HL-60/S4 treated with retinoic acid at 250 ng/mL for 4 days and 3 days (cell line): ENCODE measurements around the gene CNKSR3.

Source experiments
- in situ Hi-C: fragments of 300-500 bp; cut with MboI; formaldehyde crosslinking; loops from 2 replicates; pipeline ENCODE4 v1.7.0; 2022; ENCODE audit warnings: low sequenced_read_pairs

Gene CNKSR3

GRCh38 chr6:154390034-154390433, 120.5 kb downstream of the CNKSR3 start:
- in situ Hi-C loops, result no loop called here

DNA sequence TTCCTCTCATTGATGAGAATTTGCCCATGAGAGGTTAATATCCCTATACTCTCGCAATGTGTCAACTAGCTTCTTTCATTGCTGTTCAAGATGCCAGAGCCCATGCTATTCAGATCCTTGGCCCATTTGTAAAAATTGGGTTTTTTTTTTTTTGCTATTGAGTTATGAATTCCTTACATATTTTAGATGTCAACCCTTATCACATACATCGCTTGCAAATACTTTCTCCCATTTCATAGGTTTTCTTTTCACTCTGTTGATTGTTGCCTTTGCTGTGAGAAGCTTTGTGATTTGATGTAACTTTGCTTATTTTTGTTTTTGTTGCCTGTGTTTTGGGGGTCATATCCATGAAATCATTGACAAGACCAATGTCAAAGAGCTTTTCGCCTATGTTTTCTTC, 121.7 kb downstream of the CNKSR3 start:
- in situ Hi-C loops, result no loop called here

DNA sequence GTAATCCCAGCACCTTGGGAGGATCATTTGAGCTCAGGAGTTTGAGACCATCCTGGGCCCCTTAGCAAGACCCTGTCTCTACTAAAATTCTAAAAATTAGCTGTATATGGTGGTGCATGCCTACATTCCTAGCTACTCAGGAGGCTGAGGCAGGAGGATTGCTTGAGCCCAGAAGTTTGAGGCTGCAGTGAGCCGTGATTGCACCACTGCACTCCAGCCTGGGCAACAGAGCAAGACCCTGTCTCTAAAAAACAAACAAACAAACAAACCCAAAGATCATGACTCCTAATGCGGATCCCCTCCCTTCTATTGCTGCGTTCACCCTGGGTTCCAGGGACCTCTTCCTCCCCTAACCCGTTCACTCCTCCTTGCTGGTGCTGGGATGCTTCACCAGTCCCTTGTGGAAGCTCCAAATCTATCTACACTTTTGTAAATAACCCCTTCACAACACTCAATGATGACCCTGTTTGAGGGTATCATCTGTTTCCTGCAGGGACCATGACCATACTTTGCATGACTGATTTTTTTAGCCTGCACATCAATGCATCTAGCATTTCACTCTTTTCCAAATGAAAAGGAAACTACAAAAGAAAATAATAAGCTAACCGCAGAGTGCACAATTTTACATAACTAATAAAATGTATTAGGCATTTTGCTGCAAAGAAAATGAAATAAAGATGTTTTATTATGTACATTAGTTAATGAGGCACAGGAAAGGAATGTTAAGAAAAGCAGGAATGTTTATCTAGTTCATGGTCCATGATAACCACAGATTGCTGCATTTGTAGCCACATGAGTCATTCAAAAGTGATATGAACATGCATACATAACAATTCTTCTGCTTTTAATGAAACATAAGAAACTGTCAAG, 123.4 kb downstream of the CNKSR3 start:
- in situ Hi-C loops, result no loop called here

DNA sequence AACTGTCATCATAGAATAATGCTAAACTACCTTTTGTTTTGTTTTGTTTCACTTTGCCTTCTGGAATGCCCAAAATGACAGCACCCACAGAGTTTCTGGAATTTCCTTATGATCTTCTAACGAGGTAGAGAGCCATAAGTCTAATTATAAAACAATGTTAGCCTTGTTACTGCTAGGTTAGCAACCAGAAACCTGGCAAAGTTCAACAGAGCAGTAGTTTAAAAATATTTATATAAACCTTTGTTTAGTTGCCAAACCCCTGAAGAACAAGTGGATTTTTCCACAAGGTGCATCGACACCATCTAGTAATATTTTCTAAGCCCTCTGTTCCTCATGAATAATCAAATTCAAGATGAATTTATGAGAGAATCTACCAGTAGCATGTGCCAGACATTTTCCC, 126.3 kb downstream of the CNKSR3 start:
- in situ Hi-C loops, result no loop called here

GRCh38 chr6:154383273-154383672, 127.2 kb downstream of the CNKSR3 start:
- in situ Hi-C loops, result no loop called here

GRCh38 chr6:154382740-154383139, 127.7 kb downstream of the CNKSR3 start:
- in situ Hi-C loops, result no loop called here

DNA sequence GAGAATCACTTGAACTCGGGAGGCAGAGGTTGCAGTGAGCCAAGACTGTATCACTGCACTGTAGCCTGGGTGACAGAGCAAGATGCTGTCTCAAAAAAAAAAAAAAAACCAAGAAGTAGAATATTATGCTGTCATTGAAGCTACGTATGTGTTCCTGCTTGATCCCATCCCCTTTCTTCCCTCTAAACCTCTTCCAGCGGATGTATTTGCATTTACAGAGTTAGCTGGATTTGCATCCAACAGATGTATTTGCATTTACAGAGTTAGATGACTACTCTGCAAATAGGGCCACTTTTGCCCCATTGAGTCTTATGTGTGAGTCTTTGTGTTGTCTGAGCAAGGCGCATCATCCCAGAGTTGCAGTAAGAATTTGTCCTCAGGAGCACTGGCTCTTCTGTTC, 128.9 kb downstream of the CNKSR3 start:
- in situ Hi-C loops, result no loop called here

DNA sequence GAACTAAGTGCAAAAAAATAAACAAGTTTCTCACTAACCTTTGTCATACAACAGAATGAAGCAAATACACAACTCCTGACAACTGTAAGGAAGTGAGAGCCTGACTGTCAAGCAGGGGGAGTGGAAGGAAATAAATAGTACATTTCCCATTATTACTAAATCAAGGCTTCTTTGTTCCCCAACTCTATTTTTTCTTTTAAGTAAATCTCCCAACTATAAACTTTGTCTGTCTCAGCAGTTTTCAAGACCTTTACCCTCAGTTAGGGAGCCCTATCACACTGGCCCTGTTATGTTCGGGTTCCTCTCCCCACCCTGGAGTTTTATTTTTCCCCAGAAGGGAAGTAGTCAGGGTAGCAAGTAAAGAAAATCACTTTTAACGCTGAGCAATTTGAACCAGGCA, 129.7 kb downstream of the CNKSR3 start:
- in situ Hi-C loops, result no loop called here

DNA sequence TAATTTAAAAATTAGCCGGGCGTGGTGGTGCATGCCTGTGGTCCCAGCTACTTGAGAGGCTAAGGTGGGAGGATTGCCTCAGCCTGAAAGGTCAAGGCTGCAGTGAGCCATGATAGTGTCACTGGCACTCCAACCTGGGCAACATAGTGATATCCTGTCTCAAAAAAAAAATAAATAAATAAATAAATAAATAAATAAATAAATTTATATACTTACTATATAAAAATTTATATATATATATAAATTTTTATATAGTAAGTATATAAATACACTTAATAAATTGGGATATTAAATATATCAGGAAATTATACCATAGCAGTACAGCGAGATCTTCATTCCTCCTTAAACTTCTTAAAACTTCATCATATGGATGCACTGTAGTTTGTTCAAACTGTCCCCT, 130.9 kb downstream of the CNKSR3 start:
- in situ Hi-C loops, result no loop called here

- in situ Hi-C loops, result no loop called here
Observed at GRCh38 chr6:154378518-154378917, 132.0 kb downstream of the CNKSR3 start.

DNA sequence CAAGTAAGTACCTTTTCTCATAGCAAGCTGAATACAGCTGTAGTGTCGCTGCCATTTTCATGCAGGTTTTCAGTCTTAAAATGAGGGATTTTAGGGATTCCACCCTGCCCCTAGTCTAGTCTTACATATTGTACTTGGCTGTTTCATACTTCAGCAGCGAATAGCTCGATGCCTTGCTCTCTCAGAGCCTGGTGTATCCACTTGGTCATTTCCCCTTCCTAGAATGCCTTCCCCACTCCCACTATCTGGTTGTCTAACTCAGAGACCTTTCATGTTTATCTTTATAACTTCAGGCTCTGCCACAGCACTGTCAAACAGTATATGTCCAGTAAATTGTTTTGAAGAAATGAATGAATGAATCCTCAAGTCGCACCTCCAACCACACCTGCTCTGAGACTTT, 132.8 kb downstream of the CNKSR3 start:
- in situ Hi-C loops, result no loop called here

GRCh38 chr6:154373971-154374370, 136.5 kb downstream of the CNKSR3 start:
- in situ Hi-C loops, result no loop called here

DNA sequence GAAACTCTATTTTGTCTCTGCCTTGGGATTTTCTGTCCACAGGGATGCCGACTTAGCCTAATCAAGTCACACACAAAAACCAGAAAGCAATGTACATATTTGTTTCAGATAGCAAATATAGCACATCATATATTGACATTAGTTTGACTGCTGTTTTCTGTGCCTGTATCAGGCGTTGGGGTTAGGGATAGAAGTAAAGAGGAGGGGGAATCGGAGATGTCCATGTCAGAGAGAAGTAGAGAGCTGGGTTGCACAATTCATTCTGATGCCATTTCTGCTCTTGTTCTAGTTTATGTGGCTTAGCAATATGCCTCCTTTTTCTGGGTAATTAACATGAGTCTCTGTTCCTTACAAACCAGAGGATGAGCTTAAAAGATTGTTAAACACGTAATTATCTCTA, 139.2 kb downstream of the CNKSR3 start:
- in situ Hi-C loops, result no loop called here

- in situ Hi-C loops, result no loop called here
Observed at GRCh38 chr6:154370545-154370944, 139.9 kb downstream of the CNKSR3 start.

DNA sequence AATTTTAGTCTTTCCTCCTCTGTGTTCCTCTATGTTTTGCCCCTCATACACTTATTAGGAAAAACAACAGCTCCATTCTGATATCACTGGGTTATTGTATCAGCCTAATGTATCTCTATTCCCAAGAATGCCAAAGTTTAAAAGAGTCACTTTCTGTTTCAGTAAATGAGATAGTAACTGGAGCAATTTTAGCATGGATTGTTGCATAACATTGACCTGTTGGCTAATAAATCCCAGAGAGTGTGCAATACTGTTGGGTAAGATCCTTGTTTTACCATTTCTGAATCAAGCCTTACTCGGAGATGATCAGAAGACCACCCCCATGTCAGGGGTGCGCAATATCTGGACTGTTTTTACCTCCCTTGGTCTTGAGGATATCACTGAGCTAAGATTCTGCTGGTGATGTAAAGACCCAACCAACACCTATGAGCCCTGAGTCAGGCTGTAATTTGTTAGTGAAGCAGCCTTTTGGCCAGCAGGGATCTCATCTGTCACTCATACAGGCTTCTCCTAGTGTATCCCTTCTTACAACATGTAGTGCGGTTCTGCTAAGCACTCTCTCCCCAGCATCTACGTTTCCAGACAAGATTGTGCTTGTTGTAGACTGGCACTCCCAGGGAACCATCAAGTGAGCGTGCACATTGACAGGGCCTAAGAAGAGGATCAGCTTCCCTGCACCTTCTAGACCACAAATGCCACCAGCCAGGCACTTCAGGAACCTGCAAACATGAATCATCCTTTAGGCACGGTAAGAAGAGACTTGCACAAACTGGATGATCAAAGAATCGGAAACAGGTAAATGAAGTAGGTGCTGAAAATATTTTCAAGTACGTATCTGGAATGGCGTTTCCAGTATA, 142.4 kb downstream of the CNKSR3 start:
- in situ Hi-C loops, result loop anchor here (10.0 kb wide), 1 partner anchor 213 kb away; no protein-coding TSS in a partner anchor

DNA sequence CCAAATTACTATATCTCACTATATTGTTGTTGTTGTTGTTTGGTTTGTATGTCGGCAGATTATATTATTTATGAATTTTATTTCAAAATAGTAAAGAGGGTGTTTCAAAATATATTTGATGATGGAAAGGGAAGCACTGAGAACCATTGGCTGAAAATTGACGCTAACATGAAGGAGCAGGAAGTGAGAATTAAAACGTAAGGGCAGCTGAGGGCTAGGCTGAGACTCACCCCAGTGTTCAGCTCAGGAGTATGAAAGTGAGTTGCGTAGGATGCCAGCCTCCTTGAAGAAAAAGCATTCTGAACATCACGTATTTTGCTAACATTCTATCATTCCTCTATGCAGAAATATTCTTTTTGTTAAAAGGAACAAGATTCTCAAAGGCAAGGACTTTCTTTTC, 143.1 kb downstream of the CNKSR3 start:
- in situ Hi-C loops, result loop anchor here (10.0 kb wide), 1 partner anchor 213 kb away; no protein-coding TSS in a partner anchor

DNA sequence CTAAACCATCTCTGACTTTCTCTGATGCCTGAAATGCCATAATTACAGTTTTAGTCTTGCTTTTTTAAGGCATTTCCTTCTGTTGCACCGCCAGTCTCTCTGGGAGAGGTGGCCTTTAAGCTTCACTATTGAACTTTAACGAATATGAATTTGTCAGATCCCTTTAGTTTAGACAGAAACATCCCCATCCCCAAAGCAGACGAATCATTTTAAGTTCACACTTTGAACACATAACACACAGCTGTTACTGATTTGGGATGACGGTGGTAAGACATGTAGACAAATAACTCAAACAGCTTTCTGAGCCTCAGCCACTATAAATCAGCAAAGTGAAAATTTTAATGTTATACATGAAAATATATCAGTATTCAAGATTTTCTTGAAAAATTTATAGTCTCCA, 146.7 kb downstream of the CNKSR3 start:
- in situ Hi-C loops, result loop anchor here (10.0 kb wide), 1 partner anchor 209 kb away; no protein-coding TSS in a partner anchor

DNA sequence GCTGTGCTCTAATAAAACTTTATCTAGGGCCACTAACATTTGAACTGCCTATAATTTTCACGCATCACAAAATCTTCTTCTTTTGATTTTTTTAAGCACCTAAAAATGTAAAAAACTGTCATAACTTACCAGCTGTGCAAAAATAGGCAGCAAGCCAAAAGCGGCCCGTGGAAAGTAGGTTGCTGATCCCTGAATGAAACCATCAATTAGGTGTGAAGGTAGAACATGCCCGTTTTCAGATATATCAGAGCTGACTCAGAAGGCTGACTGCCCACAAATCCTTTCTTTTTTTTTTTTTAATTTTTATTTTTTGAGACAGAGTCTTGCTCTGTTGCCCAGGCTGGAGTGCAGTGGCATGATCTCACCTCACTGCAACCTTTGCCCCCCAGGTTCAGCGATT, 149.0 kb downstream of the CNKSR3 start:
- in situ Hi-C loops, result loop anchor here (10.0 kb wide), 1 partner anchor 207 kb away; no protein-coding TSS in a partner anchor

DNA sequence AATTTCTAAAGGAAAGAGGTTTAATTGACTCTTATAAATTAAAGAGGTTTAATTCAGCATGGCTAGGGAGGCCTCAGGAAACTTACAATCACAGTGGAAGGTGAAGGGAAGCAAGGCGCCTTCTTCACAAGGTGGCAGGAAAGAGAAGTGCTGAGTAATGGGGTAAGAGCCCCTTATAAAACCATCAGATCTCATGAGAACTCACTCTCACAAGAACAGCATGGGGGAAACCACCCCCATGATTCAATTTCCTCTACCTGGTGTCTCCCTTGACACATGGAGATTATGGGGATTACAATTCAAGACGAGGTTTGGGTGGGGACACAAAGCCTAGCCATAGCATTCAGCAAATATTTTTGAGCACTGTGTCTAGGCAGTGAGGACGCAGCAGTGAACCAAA, 150.0 kb downstream of the CNKSR3 start:
- in situ Hi-C loops, result loop anchor here (10.0 kb wide), 1 partner anchor 206 kb away; no protein-coding TSS in a partner anchor

DNA sequence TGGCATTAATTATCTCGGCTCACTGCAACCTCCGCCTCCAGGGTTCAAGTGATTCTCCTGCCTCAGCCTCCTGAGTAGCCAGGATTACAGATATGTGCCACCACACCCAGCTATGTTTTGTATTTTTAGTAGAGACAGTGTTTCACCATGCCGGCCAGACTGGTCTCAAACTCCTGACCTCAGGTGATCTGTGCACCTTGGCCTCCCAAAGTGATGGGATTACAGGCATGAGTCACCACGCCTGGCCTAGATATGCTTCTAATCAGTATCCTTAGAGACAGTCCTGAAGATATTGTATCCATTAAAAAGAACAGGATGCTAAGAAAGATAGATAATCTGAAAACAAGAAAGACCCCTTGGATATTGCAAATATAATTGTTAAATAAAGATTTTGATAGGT, 150.8 kb downstream of the CNKSR3 start:
- in situ Hi-C loops, result loop anchor here (10.0 kb wide), 1 partner anchor 205 kb away; no protein-coding TSS in a partner anchor

GRCh38 chr6:154359161-154359574, 151.3 kb downstream of the CNKSR3 start:
- in situ Hi-C loops, result no loop called here
